ENCODE results near the gene APOBR.
A peak's percentile ranks its signal among the peaks of the same experiment; 100 is the strongest.
"Not testable (repeated sequence)": the region's sequence is repeated elsewhere in the genome, so short reads cannot be mapped to it uniquely, and the experiment has no call there.

The APOBR gene

GRCh38 chr16:28497861-28498599, 3.6 kb downstream of the APOBR start:
- no peak for DNase-seq (ENCODE audit: low read depth)

- no peak for DNase-seq (ENCODE audit: low read depth)
Observed at GRCh38 chr16:28498666-28499381, 4.4 kb downstream of the APOBR start.

DNA sequence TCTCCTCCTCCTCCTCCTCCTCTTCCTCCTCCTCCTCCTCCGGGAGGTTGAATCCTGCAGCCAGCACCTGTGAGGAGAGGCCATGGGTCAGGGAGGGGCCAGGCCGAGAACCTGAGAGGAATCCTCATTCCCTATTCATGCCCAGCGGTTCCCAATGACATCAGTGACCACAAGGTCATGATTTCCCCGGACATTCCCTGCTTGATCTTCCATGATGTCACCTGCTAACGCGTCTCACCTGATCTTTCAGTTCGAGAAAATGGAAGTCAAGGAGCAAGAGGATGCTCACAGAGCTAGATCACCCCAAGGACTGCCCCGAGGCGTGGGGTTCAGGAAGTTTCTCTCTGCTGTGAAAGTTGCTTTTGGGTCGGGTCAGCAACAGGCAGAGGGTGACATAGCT, 5.4 kb downstream of the APOBR start:
- no peak for DNase-seq (ENCODE audit: low read depth)

DNA sequence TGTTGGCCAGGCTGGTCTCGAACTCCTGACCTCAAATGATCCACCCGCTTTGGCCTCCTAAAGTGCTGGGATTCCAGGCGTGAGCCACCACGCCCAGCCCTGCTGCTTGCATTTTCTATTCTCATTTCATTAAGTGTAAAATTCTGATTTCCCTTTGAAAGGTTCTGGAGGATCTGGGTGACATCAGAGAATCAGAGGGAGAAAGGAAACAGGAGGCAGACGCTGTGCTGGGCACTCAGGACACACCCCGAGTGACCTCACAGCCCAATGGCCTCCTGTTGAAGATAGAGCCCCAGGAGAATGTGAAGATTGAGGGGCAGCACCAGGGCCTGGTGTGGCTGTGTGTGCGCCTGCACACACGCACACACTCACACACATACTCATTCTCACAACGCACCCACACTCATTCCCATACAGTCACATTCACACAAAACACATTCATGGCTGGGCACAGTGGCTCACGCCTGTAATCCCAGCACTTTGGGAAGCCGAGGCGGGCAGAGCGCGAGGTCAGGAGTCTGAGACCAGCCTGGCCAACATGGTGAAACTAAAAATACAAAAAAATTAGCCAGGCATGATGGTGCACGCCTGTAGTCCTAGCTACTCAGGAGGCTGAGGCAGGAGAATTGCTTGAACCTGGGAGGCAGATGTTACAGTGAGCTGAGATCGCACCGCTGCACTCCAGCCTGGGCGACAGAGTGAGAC, 6.2 kb downstream of the APOBR start:
- DNase-seq (ENCODE audit: low read depth), result not testable (repeated sequence)

DNA sequence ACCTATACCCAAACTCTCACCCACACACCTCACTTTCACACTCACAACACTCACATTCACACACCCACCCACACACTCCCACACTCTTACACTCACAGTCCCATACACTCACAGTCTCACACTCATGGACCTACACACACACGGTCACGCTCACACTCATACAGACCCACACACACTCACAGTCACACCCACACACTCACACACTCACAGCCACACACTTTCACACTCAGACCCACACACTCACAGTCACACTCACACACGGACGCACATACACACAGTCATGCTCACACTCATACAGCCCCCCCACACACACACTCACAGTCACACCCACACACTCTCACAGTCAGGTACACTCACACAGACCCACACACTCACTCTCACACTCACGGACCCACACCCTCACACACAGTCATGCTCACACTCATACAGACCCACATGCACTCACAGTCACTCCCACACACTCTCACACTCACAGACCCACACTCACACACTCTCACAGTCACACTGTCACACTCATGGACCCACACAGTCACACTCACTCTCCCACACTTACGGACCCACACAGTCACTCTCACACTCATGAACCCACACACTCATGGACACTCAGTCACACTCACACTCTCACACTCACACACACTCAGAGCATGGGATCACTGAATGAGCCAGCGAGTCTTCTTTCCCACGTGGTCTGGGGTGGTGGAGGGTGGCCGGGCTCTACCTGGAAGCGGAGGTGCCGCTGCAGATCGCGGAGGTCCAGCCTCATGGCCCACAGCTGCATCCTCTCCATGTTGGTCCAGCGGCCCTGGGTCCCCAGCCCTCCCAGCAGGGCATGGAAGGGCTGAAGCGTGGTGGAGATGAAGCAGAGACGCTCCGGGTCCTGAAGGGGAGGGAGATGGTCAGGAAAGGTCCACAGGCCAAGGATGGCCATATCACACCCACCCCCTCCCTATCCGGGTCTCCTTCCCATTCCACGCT, 7.1 kb downstream of the APOBR start:
- no peak for DNase-seq (ENCODE audit: low read depth)

GRCh38 chr16:28502290-28502689, 7.8 kb downstream of the APOBR start:
- DNase-seq (ENCODE audit: low read depth), result no peak

DNA sequence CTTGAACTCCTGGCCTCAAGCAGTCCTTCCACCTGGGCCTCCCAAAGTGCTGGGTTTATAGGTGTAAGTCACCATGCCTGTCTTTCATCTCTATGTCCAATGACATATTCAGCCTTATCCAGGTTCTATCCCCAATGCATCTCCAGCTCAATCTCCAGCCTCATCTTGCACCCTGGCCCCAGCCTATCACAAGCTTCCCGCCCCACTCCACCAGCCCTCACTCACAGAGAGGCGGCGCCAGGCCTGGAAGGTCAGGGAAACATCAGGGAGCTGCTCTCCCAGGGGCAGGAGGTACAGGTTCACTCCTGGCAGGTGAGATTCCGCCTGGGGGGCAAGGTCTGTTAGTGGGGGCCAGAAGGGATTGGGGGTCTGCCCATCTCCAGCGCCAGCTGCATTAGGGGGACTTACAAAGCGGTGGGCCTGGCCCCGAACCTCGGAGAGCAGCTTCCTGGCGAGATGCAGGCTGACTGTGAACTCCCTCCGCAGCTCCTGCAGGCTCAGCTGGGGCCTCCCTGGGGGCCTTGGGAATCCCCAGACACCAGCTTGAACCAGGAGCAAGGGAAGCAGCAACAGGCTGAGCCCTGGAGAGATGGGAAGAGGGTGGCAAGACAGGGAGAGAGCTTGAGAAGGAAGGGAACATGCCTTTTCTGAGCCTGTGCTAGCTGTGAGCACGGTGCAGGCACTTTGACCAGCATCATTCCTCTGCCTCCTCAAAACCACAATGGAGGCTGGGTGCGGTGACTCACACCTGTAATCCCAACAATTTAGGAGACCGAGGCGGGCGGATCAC, 9.2 kb downstream of the APOBR start:
- no peak for DNase-seq (ENCODE audit: low read depth)

- DNase-seq (ENCODE audit: low read depth), result no peak
Observed at GRCh38 chr16:28504707-28505404, 10.4 kb downstream of the APOBR start.

- DNase-seq (ENCODE audit: low read depth), result no peak
Observed at GRCh38 chr16:28505489-28506137, 11.2 kb downstream of the APOBR start.

- DNase-seq (ENCODE audit: low read depth), result no peak
Observed at GRCh38 chr16:28511031-28511430, 16.6 kb downstream of the APOBR start.

DNA sequence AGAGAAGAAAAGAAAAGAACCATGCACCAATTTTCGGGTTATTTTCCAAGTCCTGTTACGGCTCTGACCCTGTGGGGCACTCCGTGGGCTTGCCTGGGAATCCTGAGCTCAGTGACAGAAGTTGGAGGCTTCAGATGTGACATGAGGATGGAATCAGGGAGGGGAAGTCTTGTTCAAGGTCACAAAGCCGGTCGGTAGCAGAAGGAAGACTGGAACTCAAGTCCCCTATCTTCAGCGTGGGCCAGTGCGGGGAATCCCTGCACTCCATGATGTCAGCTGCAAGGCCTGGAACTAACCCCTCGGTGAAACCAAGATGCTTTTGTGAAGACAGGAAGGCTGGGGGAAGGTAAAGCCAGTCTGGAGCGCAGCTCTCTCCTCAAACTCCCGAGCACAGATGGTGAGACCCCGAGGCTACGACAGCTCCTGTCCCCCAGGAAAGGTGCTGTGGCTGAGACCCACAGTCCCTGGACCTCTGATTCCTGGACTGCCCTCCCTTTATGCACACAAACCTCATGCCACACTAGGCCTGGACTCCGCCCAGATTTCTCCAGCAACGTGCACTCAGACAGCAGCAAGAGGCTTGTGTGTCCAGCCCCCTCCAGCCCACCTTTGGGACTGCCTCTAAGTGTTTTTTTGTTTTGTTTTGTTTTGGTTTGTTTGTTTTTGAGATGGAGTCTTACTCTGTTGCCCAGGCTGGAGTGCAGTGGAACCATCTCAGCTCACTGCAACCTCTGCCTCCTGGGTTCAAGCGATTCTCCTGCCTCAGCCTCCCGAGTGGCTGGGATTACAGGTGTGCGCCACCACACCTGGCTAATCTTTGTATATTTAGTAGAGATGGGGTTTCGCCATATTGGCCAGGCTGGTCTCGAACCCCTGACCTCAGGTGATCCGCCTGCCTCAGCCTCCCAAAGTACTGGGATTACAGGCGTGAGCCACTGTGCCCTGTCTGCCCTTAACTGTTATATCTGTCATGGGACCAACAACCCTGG, 17.7 kb downstream of the APOBR start:
- no peak for DNase-seq (ENCODE audit: low read depth)

DNA sequence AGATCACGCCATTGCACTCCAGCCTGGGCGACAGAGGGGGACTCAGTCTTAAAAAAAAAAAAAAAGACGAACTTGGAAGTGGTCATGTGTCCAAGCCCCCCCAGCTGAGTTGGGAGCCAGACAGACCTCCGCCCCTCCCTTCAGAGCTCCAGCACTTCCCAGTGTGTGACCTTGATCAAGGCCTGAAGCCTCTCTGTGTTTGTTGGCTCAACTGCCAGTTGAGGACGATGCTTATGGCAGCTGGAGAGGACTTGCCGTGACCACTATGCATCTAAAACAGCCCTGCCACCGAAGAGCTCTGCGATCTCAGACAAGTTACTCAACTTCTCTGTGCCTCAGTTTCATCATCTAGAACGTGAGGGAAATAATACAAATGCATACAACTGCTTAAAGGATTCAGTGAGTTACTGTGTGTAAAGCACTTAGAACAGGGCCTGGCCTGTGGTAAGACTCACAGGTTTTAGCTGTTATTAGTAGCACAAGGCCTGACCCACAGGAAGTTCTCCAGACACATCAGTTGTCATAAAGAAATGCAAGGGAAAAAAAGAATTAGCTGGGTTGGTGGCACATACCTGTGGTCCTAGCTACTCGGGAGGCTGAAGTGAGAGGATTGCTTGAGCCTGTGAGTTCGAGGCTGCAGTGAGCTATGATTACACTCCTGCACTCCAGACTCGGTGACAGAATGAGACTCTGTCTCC, 19.2 kb downstream of the APOBR start:
- no peak for DNase-seq (ENCODE audit: low read depth)

- no peak for DNase-seq (ENCODE audit: low read depth)
Observed at GRCh38 chr16:28514246-28514645, 19.8 kb downstream of the APOBR start.

DNA sequence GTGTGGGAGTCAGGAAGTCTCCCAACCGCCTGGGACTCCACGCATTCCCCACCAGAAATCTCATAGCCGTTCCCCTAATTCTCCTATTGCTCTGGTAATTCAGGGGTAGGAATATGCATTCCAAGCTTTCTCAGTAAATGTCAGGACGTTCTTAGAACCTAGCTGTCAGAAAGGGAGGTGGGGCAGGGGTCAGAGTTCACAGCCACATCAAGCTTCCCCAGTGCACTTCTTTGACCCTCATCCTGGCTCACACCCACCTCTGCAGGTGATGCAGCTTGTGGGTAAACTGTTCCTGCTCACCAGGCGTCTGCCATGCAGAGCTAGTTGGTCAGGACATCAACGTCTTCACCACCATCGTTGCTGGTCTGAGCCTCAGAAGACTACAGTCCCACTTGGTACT, 26.2 kb downstream of the APOBR start:
- DNase-seq (ENCODE audit: low read depth), result no peak

- DNase-seq (ENCODE audit: low read depth), result no peak
Observed at GRCh38 chr16:28521436-28521835, 27.0 kb downstream of the APOBR start.

DNA sequence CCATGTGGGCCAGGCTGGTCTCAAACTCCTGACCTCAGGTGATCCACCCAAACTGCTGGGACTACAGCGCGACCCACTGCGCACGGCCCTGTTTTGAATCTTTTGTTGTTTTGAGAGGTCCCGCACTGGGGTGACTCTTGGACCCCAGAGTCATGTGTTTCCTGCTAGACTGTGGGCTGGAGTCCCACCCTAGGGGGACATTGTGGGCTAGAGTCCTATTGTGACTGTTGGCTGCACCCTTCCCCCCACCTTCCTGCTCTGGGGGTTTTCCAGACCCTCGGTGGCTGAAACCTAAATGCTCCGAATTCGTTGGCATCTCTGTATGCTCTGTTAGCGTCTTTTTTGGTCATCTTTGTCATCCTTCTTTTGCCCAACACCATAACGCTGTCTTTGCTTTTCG, 28.3 kb downstream of the APOBR start:
- no peak for DNase-seq (ENCODE audit: low read depth)

DNA sequence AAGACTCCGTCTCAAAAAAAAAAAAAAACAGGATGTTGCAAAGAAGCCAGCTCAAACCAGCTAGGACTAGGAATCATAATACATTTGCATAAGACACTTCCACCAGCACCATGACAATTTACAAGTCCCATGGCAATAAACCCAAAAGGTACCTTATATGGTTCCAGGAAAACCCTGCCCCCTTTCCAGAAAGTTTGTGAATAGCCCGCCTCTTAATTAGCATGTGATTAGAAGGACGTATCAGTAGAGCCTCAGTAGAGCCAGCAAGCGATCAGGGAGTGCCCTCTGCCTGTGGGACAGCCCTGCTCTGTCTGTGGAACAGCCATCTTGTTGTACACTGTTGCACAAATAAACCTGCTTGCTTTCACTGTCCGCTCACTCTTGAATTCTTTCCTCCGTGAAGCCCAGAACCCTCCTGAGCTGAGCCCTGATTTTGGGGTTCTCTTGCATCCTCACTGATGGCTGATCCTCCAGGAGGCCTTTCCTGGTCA, 30.3 kb downstream of the APOBR start:
- DNase-seq (ENCODE audit: low read depth), result peak; percentile 18
